A673 (cell line): ENCODE measurements around the gene SLC26A2. TPM values are rescaled to one million over a fixed set of nuclear protein-coding genes. Genes with fewer than 3 reads are reported as not detected.

ENCODE experiments used
- BruUV-seq: library from RNA; stranded (reverse); fragments of 400-500 nt; replicated peaks from 2 replicates; lab custom pipeline; 2021; lab: Mats Ljungman, UMichigan
- CTCF ChIA-PET: fragments of 300-600 bp; sonication (Branson Sonifier 250); formaldehyde crosslinking; loops from one replicate; lab custom pipeline; 2022; ENCODE audit warnings: antibody characterized with exemption; lab: Charles Lee
- POLR2A ChIA-PET: fragments of 300-600 bp; sonication (Branson Sonifier 250); formaldehyde crosslinking; loops from one replicate; lab custom pipeline; 2022; ENCODE audit warnings: antibody characterized with exemption; ENCODE audit not compliant: low non-redundant PET; lab: Charles Lee
- DNase-seq: peaks from one replicate; pipeline ENCODE4 v3.0.0-alpha.2; 2015; ENCODE audit warnings: low spot score
- H3K27ac ChIP-seq: fragments of 200-600 bp; sonication (generic); 2 replicates; pipeline ENCODE4 v1.5.1; 2016; ENCODE audit warnings: mixed run types, low read depth, mild to moderate bottlenecking, mixed read lengths, antibody characterized with exemption, low read length; ENCODE audit not compliant: poor library complexity, severe bottlenecking
- H3K27me3 ChIP-seq: fragments of 200-600 bp; sonication (generic); replicated peaks from 2 replicates; pipeline ENCODE4 v1.6.1; 2017; ENCODE audit warnings: mixed run types, low read depth, mild to moderate bottlenecking, mixed read lengths, antibody characterized with exemption, low read length; ENCODE audit not compliant: insufficient read depth, poor library complexity
- H3K36me3 ChIP-seq: fragments of 200-600 bp; sonication (generic); 2 replicates; pipeline ENCODE4 v1.6.1; 2016; ENCODE audit warnings: mixed run types, mild to moderate bottlenecking, mixed read lengths, antibody characterized with exemption, low read length; ENCODE audit not compliant: insufficient read depth, poor library complexity, severe bottlenecking
- H3K4me1 ChIP-seq: fragments of 200-600 bp; sonication (generic); 2 replicates; pipeline ENCODE4 v1.6.1; 2017; ENCODE audit warnings: mixed run types, mild to moderate bottlenecking, mixed read lengths, antibody characterized with exemption, low read length; ENCODE audit not compliant: insufficient read depth, poor library complexity, severe bottlenecking
- H3K4me3 ChIP-seq: fragments of 200-600 bp; sonication (generic); 2 replicates; pipeline ENCODE4 v1.5.1; 2016; ENCODE audit warnings: low read depth, mixed run types, mild to moderate bottlenecking, mixed read lengths, low read length; ENCODE audit not compliant: poor library complexity, severe bottlenecking
- H3K9me3 ChIP-seq: fragments of 200-600 bp; sonication (generic); 2 replicates; pipeline ENCODE4 v1.6.1; 2016; ENCODE audit warnings: mixed run types, low read depth, mild to moderate bottlenecking, mixed read lengths, antibody characterized with exemption, low read length; ENCODE audit not compliant: poor library complexity, severe bottlenecking
- CTCF ChIP-seq: fragments of 300-800, 200-600 bp; sonication (generic); conservative IDR thresholded peaks from 2 replicates; pipeline ENCODE4 v1.5.1; 2017; ENCODE audit warnings: low read depth, mild to moderate bottlenecking, antibody characterized with exemption, low read length, moderate library complexity, mixed read lengths
- EZH2 ChIP-seq: fragments of 200-600 bp; sonication (generic); IDR thresholded peaks from 2 replicates; pipeline ENCODE4 v1.6.1; 2017; ENCODE audit warnings: borderline replicate concordance, low read depth, mild to moderate bottlenecking, mixed read lengths, antibody characterized with exemption, low read length; ENCODE audit not compliant: poor library complexity, severe bottlenecking
- intact Hi-C: fragments of 100-400 bp; cut with micrococcal nuclease; formaldehyde crosslinking; loops from one replicate; pipeline ENCODE4 v1.10.0; 2022; ENCODE audit not compliant: unreplicated experiment
- total RNA-seq: library from RNA; stranded (reverse); gene quantifications from 2 replicates; pipeline ENCODE4 v1.2.3, GENCODE V29; 2021

The SLC26A2 gene
- total RNA-seq, 1 experiment from 2014 or later = 83.0 TPM

- DNase-seq = no peak
- 0 out of 2 replicates have a peak, but pooled peaks have one; percentile 23 for TF ChIP-seq CTCF
- no peak for TF ChIP-seq EZH2
- H3K27me3 ChIP-seq = no peaks in the 10 kb centered on the region
- POLR2A ChIA-PET = no interaction called here
- CTCF ChIA-PET = no interaction called here
- intact Hi-C loops = no loop called here
- no peaks in the 10 kb centered on the region for H3K36me3 ChIP-seq
- no TSS peak for BruUV-seq
- peaks cover 66% of the 10 kb centered on the region for H3K4me1 ChIP-seq
- H3K27ac ChIP-seq = peak overlapping the region; percentile 98
- H3K4me3 ChIP-seq = no peak overlapping the region
- H3K9me3 ChIP-seq = peaks cover 2% of the 10 kb centered on the region
These were observed 27.9 kb upstream of the SLC26A2 start for GRCh38 chr5:149932445-149933350.

- ChIA-PET CTCF (interaction anchor here (0.5 to 1.6 kb wide), 7 partner anchors 14 to 101 kb away, joined by 3 to 16 read pairs (median 5); no protein-coding TSS in a partner anchor), POLR2A (interaction anchor here (0.6 to 1.3 kb wide), 2 partner anchors 14 to 37 kb away, joined by 4 to 10 read pairs; no protein-coding TSS in a partner anchor)
- Histone ChIP-seq H3K4me3 (no peak overlapping the region), H3K27me3 (no peaks in the 10 kb centered on the region), H3K4me1 (peaks cover 85% of the 10 kb centered on the region), H3K9me3 (no peaks in the 10 kb centered on the region), H3K27ac (peak overlapping the region; percentile 98), H3K36me3 (no peaks in the 10 kb centered on the region)
- intact Hi-C loops = loop anchor here (1.0 kb wide), 1 partner anchor 14 kb away; no protein-coding TSS in a partner anchor
- TF ChIP-seq CTCF = no peak
- BruUV-seq = no TSS peak
- peak; percentile 90 for DNase-seq
These were observed 25.1 kb upstream of the SLC26A2 start for GRCh38 chr5:149935431-149935901.

GRCh38 chr5:149936044-149936699 is 24.4 kb upstream of the SLC26A2 start:
- H3K4me3 ChIP-seq = no peak overlapping the region
- H3K27me3 ChIP-seq = no peaks in the 10 kb centered on the region
- H3K4me1 ChIP-seq = peaks cover 86% of the 10 kb centered on the region
- H3K36me3 ChIP-seq = no peaks in the 10 kb centered on the region
- no peak for TF ChIP-seq CTCF
- TF ChIP-seq EZH2 = no peak
- ChIA-PET CTCF (interaction anchor here (0.6 to 1.6 kb wide), 6 partner anchors 23 to 102 kb away, joined by 3 to 16 read pairs (median 6); no protein-coding TSS in a partner anchor), POLR2A (interaction anchor here (0.6 to 1.3 kb wide), 3 partner anchors 15 to 95 kb away, joined by 3 to 10 read pairs (median 4); no protein-coding TSS in a partner anchor)
- peak; percentile 94 for DNase-seq
- intact Hi-C loops = loop anchor here (2.0 kb wide), 2 partner anchors 25 to 99 kb away; partner anchors contain the start of gene SLC26A2
- BruUV-seq = no TSS peak
- no peaks in the 10 kb centered on the region for H3K9me3 ChIP-seq
- peak overlapping the region; percentile 98 for H3K27ac ChIP-seq
